Astrocyte of the spinal cord (primary cell): Measurements from ENCODE around the gene HSDL1.
A peak's percentile ranks its signal among the peaks of the same experiment; 100 is the strongest.

Experiments
- DNase-seq: peaks from one replicate; pipeline ENCODE4 v3.0.0; 2011; ENCODE audit warnings: low read depth, low spot score
- H3K4me3 ChIP-seq: 2 replicates; pipeline ENCODE4 v1.5.1; 2011; ENCODE audit warnings: low read depth, mild to moderate bottlenecking, low read length, moderate library complexity
- CTCF ChIP-seq: IDR thresholded peaks from 2 replicates; pipeline ENCODE4 v1.5.1; 2012; ENCODE audit warnings: low read depth, mild to moderate bottlenecking, low read length, inconsistent platforms
- in situ Hi-C: cut with HindIII; loops from 2 replicates; pipeline ENCODE4 v1.10.0; 2017; ENCODE audit warnings: low sequenced_read_pairs

HSDL1 gene

DNA sequence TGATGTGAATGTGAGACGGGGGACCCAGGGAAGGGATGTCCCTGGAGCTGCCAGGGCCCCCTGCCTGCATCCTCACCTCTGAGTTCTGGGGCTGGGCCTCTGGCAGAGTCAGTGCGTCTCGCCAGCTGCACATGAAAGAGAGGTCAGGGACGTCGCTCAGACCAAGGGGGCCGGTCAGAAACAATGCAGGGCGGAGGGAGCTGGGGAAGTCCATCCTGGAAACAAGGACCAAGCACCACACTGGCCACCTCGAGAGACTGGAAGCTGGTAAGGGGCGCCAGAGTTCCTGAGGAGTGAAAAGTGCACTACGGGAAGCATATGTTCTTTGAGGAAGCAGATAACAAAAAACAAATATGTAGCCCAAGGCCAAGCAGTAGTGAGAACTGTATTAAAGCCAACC is 39.8 kb upstream of the HSDL1 start:
- H3K4me3 ChIP-seq, result no peak overlapping the region
- no peak for DNase-seq
- in situ Hi-C loops, result no loop called here
- TF ChIP-seq CTCF, result no peak

DNA sequence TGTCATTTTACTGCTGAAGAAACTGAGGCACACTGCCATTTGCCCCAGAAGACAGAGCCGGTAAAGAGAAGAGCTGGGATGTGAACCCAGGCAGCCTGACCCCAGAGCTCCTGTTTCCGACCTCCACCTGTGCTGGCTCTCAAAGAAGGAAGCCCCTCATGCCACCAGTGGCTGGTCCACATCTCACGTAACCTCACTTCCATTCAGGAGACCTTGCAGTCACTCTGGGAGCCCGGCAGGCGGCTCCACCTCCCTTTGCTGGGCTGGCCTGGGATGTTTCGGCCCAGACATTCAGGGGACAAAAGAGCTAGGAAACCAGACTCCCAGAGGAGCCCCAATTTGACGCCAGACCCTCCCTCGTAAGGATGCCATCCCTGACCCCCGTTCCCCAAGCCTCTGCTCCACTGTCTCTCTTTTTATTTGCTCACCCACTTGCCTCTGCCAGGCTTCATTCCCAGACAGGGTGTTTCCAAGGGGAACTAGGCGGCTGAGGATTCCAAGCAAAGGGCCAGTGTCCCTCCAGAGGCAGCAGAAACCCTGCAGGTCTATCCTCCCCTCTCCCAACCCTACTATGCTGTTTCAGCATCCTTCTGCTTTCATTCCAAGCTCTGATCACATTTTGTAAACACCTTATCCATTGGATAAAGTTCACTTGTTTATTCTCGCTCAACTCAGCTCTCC is 39.1 kb upstream of the HSDL1 start:
- no peak overlapping the region for H3K4me3 ChIP-seq
- peak; percentile 44 for TF ChIP-seq CTCF
- in situ Hi-C loops, result no loop called here
- DNase-seq, result no peak

GRCh38 chr16:84183572-84183875 is 38.5 kb upstream of the HSDL1 start:
- in situ Hi-C loops, result no loop called here
- no peak overlapping the region for H3K4me3 ChIP-seq
- TF ChIP-seq CTCF, result no peak
- DNase-seq, result no peak

GRCh38 chr16:84182680-84183571 is 37.9 kb upstream of the HSDL1 start:
- in situ Hi-C loops, result no loop called here
- no peak overlapping the region for H3K4me3 ChIP-seq
- DNase-seq, result no peak
- no peak for TF ChIP-seq CTCF

- in situ Hi-C loops, result no loop called here
- no peak overlapping the region for H3K4me3 ChIP-seq
- DNase-seq, result no peak
- TF ChIP-seq CTCF, result no peak
These were observed 37.1 kb upstream of the HSDL1 start for GRCh38 chr16:84182104-84182503.

GRCh38 chr16:84181144-84181915 is 36.4 kb upstream of the HSDL1 start:
- H3K4me3 ChIP-seq, result no peak overlapping the region
- DNase-seq, result no peak
- in situ Hi-C loops, result no loop called here
- TF ChIP-seq CTCF, result no peak
